HG03469 (cell line): Measurements from ENCODE around the gene KRT85.
"Not testable (repeated sequence)": the region's sequence is repeated elsewhere in the genome, so short reads cannot be mapped to it uniquely, and the experiment has no call there.

Experiments
- ATAC-seq: cut with Tn5 transposase; IDR thresholded peaks from one replicate; pipeline ENCODE4 v1.9.1; 2021; ENCODE audit warnings: mild to moderate bottlenecking, moderate library complexity, moderate number of reproducible peaks; ENCODE audit not compliant: unreplicated experiment

Gene KRT85

GRCh38 chr12:52350786-52351185 lies 16.5 kb downstream of the KRT85 start:
- no peak for ATAC-seq

GRCh38 chr12:52350021-52350620 lies 17.2 kb downstream of the KRT85 start:
- no peak for ATAC-seq

GRCh38 chr12:52349196-52349595 lies 18.1 kb downstream of the KRT85 start:
- no peak for ATAC-seq

- no peak for ATAC-seq
Observed at GRCh38 chr12:52347551-52348510, 19.4 kb downstream of the KRT85 start.

- ATAC-seq: no peak
Observed at GRCh38 chr12:52347016-52347415, 20.3 kb downstream of the KRT85 start.

- ATAC-seq: no peak
Observed at GRCh38 chr12:52346593-52346992, 20.7 kb downstream of the KRT85 start.

- not testable (repeated sequence) for ATAC-seq
Observed at GRCh38 chr12:52345041-52345440, 22.2 kb downstream of the KRT85 start.

- ATAC-seq: no peak
Observed at GRCh38 chr12:52344111-52344510, 23.2 kb downstream of the KRT85 start.

- ATAC-seq: no peak
Observed at GRCh38 chr12:52343550-52343949, 23.7 kb downstream of the KRT85 start.

- no peak for ATAC-seq
Observed at GRCh38 chr12:52342781-52343490, 24.3 kb downstream of the KRT85 start.

GRCh38 chr12:52341066-52341580 lies 26.2 kb downstream of the KRT85 start:
- ATAC-seq: no peak

GRCh38 chr12:52338241-52338960 lies 28.9 kb downstream of the KRT85 start:
- ATAC-seq: no peak

GRCh38 chr12:52337054-52337453 lies 30.2 kb downstream of the KRT85 start:
- ATAC-seq: no peak

- ATAC-seq: no peak
Observed at GRCh38 chr12:52336641-52337040, 30.6 kb downstream of the KRT85 start.

GRCh38 chr12:52335598-52336262 lies 31.6 kb downstream of the KRT85 start:
- no peak for ATAC-seq

GRCh38 chr12:52334185-52334584 lies 33.1 kb downstream of the KRT85 start:
- no peak for ATAC-seq

- no peak for ATAC-seq
Observed at GRCh38 chr12:52333321-52333720, 34.0 kb downstream of the KRT85 start.

- no peak for ATAC-seq
Observed at GRCh38 chr12:52332381-52332780, 34.9 kb downstream of the KRT85 start.

- ATAC-seq: no peak
Observed at GRCh38 chr12:52331833-52332232, 35.4 kb downstream of the KRT85 start.

GRCh38 chr12:52331039-52331438 lies 36.2 kb downstream of the KRT85 start:
- no peak for ATAC-seq
